ENCODE measurements around the gene CDC123. TPM values are rescaled to one million over a fixed set of nuclear protein-coding genes. Genes with fewer than 3 reads are reported as not detected.
"Not testable (repeated sequence)": the region's sequence is repeated elsewhere in the genome, so short reads cannot be mapped to it uniquely, and the experiment has no call there.

The CDC123 gene
- total and polyA plus RNA-seq, 12 donors = 41.1 to 119 (median 55.7) TPM

GRCh38 chr10:12262278-12262981 lies 66.4 kb downstream of the CDC123 start:
- no peak overlapping the region for H3K4me3 ChIP-seq
- no peaks in the 10 kb centered on the region for H3K9me3 ChIP-seq (replicated peaks in 1 of 3)
- peaks cover 0 to 15% of the 10 kb centered on the region in 2 donors for H3K4me1 ChIP-seq (replicated peaks in 1 of 2)
- intact Hi-C loops (cut with DNase I) = loop anchor here (5.0 to 10.0 kb wide), 3 partner anchors 395 to 452 kb away; no protein-coding TSS in a partner anchor
- 70 to 85% (median 75%) methylated on average over 3 of the region's 3 CpGs for WGBS, 4 donors
- no peak for DNase-seq
- H3K36me3 ChIP-seq (replicated peaks in 1 of 2) = no peaks in the 10 kb centered on the region
- H3K27me3 ChIP-seq = no peaks in the 10 kb centered on the region
- H3K27ac ChIP-seq = no peak overlapping the region
- TF ChIP-seq CTCF (IDR thresholded peaks at IDR 0.05) (no peak), POLR2A (IDR thresholded peaks at IDR 0.05) (no peak)

- Histone ChIP-seq H3K27ac (peak overlapping the region in 1 of 5 donors; percentile 9), H3K4me1 (replicated peaks in 1 of 2) (peaks cover 0 to 15% of the 10 kb centered on the region in 2 donors), H3K36me3 (replicated peaks in 1 of 2) (no peaks in the 10 kb centered on the region), H3K4me3 (peak overlapping the region in 1 of 4 donors; percentile 62), H3K9me3 (replicated peaks in 1 of 3) (no peaks in the 10 kb centered on the region), H3K27me3 (no peaks in the 10 kb centered on the region)
- no peak for TF ChIP-seq POLR2A (IDR thresholded peaks at IDR 0.05)
- TF ChIP-seq CTCF (IDR thresholded peaks at IDR 0.05) = peak; percentile 52 to 84 (median 72)
- 25 to 51% (median 38%) methylated on average over 15 to 31 of the region's 31 CpGs for WGBS, 4 donors
- peak; percentile 57 to 85 (median 74) for DNase-seq
- intact Hi-C loops (cut with DNase I) = loop anchor here (5.0 to 10.0 kb wide), 3 partner anchors 393 to 450 kb away; no protein-coding TSS in a partner anchor
Measured at GRCh38 chr10:12264204-12264940, 68.4 kb downstream of the CDC123 start.

- no peaks in the 10 kb centered on the region for H3K36me3 ChIP-seq (replicated peaks in 1 of 2)
- no peaks in the 10 kb centered on the region for H3K9me3 ChIP-seq (replicated peaks in 1 of 3)
- H3K27ac ChIP-seq = no peak overlapping the region
- H3K4me1 ChIP-seq (replicated peaks in 1 of 2) = peaks cover 0 to 20% of the 10 kb centered on the region in 2 donors
- TF ChIP-seq POLR2A (IDR thresholded peaks at IDR 0.05) (no peak), CTCF (IDR thresholded peaks at IDR 0.05) (no peak)
- H3K27me3 ChIP-seq = no peaks in the 10 kb centered on the region
- 79 to 87% (median 83%) methylated on average over 2 of the region's 2 CpGs for WGBS, 4 donors
- DNase-seq = no peak
- intact Hi-C loops (cut with DNase I) = loop anchor here in 1 of 2 donors (5.0 to 10.0 kb wide), 2 partner anchors 388 to 446 kb away; no protein-coding TSS in a partner anchor
- H3K4me3 ChIP-seq = no peak overlapping the region
Measured at GRCh38 chr10:12269056-12269455, 73.1 kb downstream of the CDC123 start.

GRCh38 chr10:12271210-12271540 lies 75.2 kb downstream of the CDC123 start:
- 75 to 84% (median 82%) methylated on average over 8 of the region's 8 CpGs for WGBS, 4 donors

GRCh38 chr10:12277862-12278261 lies 81.9 kb downstream of the CDC123 start:
- H3K4me1 ChIP-seq (replicated peaks in 1 of 2); H3K36me3 ChIP-seq (replicated peaks in 1 of 2); H3K27me3 ChIP-seq; DNase-seq; intact Hi-C loops (cut with DNase I); H3K4me3 ChIP-seq; H3K9me3 ChIP-seq (replicated peaks in 1 of 3); H3K27ac ChIP-seq: not testable (repeated sequence)
- 89 to 93% (median 91%) methylated on average over 7 of the region's 7 CpGs for WGBS, 4 donors

More at GRCh38 chr10:12271210-12271540, 75.2 kb downstream of the CDC123 start:
- DNase-seq = no peak
- H3K27ac ChIP-seq = peak overlapping the region in 1 of 5 donors; percentile 43
- peaks cover 0 to 5% of the 10 kb centered on the region in 2 donors for H3K4me1 ChIP-seq (replicated peaks in 1 of 2)
- H3K9me3 ChIP-seq (replicated peaks in 1 of 3) = no peaks in the 10 kb centered on the region
- TF ChIP-seq POLR2A (IDR thresholded peaks at IDR 0.05) = no peak
- no peak for TF ChIP-seq CTCF (IDR thresholded peaks at IDR 0.05)
- no peaks in the 10 kb centered on the region for H3K36me3 ChIP-seq (replicated peaks in 1 of 2)
- intact Hi-C loops (cut with DNase I) = no loop called here
- H3K4me3 ChIP-seq = no peak overlapping the region
- H3K27me3 ChIP-seq = no peaks in the 10 kb centered on the region

Measured in adrenal gland (tissue), 12 donors.